Measurements from ENCODE around the gene TPPP3.
A peak's percentile ranks its signal among the peaks of the same experiment; 100 is the strongest.

Gene TPPP3

GRCh38 chr16:67350324-67350723 lies 43.0 kb downstream of the TPPP3 start:
- Histone ChIP-seq H3K27ac (ENCODE audit: low read length) (no peak overlapping the region), H3K4me1 (ENCODE audit: low read length) (no peaks in the 10 kb centered on the region), H2AFZ (ENCODE audit: low read length) (no peak overlapping the region), H3K4me2 (ENCODE audit: low read depth, low read length) (no peak overlapping the region), H3K4me3 (ENCODE audit: low read length) (no peak overlapping the region), H3F3A (ENCODE audit: insufficient read depth, low read length) (no peaks in the 10 kb centered on the region), H3K36me3 (replicated peaks; ENCODE audit: insufficient read depth, low read length) (no peaks in the 10 kb centered on the region), H3K27me3 (replicated peaks; ENCODE audit: insufficient read depth, low read length) (no peaks in the 10 kb centered on the region), H3K9ac (ENCODE audit: low read length) (no peak overlapping the region), H4K20me1 (ENCODE audit: insufficient read depth, low read length) (no peaks in the 10 kb centered on the region), H3K9me3 (replicated peaks; ENCODE audit: insufficient read depth, low read length) (no peaks in the 10 kb centered on the region), H3K79me2 (ENCODE audit: low read length) (no peaks in the 10 kb centered on the region), H3K9me2 (replicated peaks; ENCODE audit: insufficient read depth, low read length) (no peaks in the 10 kb centered on the region)
- TF ChIP-seq EZH2phosphoT487 (IDR thresholded peaks at IDR 0.05; ENCODE audit: low read length) (no peak), EZH2 (optimal IDR thresholded peaks at IDR 0.05; ENCODE audit: low read depth, low read length) (no peak)
- TF ChIP-seq, protein P1, sequence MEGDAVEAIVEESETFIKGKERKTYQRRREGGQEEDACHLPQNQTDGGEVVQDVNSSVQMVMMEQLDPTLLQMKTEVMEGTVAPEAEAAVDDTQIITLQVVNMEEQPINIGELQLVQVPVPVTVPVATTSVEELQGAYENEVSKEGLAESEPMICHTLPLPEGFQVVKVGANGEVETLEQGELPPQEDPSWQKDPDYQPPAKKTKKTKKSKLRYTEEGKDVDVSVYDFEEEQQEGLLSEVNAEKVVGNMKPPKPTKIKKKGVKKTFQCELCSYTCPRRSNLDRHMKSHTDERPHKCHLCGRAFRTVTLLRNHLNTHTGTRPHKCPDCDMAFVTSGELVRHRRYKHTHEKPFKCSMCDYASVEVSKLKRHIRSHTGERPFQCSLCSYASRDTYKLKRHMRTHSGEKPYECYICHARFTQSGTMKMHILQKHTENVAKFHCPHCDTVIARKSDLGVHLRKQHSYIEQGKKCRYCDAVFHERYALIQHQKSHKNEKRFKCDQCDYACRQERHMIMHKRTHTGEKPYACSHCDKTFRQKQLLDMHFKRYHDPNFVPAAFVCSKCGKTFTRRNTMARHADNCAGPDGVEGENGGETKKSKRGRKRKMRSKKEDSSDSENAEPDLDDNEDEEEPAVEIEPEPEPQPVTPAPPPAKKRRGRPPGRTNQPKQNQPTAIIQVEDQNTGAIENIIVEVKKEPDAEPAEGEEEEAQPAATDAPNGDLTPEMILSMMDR (IDR thresholded peaks at IDR 0.05; ENCODE audit: low read length) = no peak
- DNase-seq = no peak

DNA sequence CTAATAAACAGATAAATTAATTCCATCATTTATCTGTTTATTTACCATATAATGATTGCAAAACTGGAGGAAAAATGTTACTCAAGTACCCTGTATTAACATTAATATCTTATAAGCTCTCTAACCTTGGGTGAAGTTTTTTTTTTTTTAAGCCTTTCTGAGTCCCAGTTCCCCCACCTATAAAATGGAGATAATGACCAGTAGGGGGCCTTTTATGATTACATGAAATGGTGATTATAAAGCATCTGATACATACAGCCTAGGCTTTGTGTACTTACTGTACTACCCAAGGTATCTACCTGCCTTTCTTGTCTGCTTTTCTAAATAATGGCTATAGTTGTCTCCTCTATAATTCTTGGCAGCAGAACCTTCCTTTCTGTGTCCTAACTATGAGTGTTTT lies 44.1 kb downstream of the TPPP3 start:
- H3K9ac ChIP-seq (ENCODE audit: low read length) = no peak overlapping the region
- no peak overlapping the region for H3K4me3 ChIP-seq (ENCODE audit: low read length)
- no peaks in the 10 kb centered on the region for H3K9me3 ChIP-seq (replicated peaks; ENCODE audit: insufficient read depth, low read length)
- no peaks in the 10 kb centered on the region for H4K20me1 ChIP-seq (ENCODE audit: insufficient read depth, low read length)
- no peaks in the 10 kb centered on the region for H3K27me3 ChIP-seq (replicated peaks; ENCODE audit: insufficient read depth, low read length)
- no peak for TF ChIP-seq EZH2 (optimal IDR thresholded peaks at IDR 0.05; ENCODE audit: low read depth, low read length)
- TF ChIP-seq, protein P1 (IDR thresholded peaks at IDR 0.05; ENCODE audit: low read length) = peak; percentile 43
- no peak for TF ChIP-seq EZH2phosphoT487 (IDR thresholded peaks at IDR 0.05; ENCODE audit: low read length)
- H3K36me3 ChIP-seq (replicated peaks; ENCODE audit: insufficient read depth, low read length) = no peaks in the 10 kb centered on the region
- H3K4me1 ChIP-seq (ENCODE audit: low read length) = no peaks in the 10 kb centered on the region
- H3K4me2 ChIP-seq (ENCODE audit: low read depth, low read length) = no peak overlapping the region
- no peaks in the 10 kb centered on the region for H3K79me2 ChIP-seq (ENCODE audit: low read length)
- no peaks in the 10 kb centered on the region for H3F3A ChIP-seq (ENCODE audit: insufficient read depth, low read length)
- H3K27ac ChIP-seq (ENCODE audit: low read length) = no peak overlapping the region
- H2AFZ ChIP-seq (ENCODE audit: low read length) = no peak overlapping the region
- H3K9me2 ChIP-seq (replicated peaks; ENCODE audit: insufficient read depth, low read length) = no peaks in the 10 kb centered on the region
- peak; percentile 38 for DNase-seq

DNA sequence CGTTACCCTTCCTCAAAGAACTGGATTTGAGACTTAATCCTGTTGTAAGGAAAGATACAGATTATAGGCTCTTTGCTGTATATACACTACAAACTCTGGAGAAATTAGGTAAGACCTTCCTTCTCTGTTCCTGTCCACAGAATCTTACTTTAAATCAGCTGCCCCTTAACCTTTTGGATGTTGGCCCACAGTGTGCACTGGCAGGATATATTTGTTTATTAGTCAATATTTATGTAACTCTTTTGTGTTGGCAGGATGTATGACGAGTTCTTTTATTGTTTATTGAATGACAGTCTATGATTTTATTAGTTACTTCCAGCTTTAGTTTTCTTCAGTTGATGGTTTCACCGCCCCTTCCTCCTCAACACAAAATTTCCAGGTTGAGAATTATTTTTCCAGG lies 47.0 kb downstream of the TPPP3 start:
- Histone ChIP-seq H3F3A (ENCODE audit: insufficient read depth, low read length) (no peaks in the 10 kb centered on the region), H3K9me3 (replicated peaks; ENCODE audit: insufficient read depth, low read length) (no peaks in the 10 kb centered on the region), H3K4me1 (ENCODE audit: low read length) (no peaks in the 10 kb centered on the region), H3K9ac (ENCODE audit: low read length) (no peak overlapping the region), H3K4me3 (ENCODE audit: low read length) (no peak overlapping the region), H2AFZ (ENCODE audit: low read length) (no peak overlapping the region), H3K9me2 (replicated peaks; ENCODE audit: insufficient read depth, low read length) (no peaks in the 10 kb centered on the region), H4K20me1 (ENCODE audit: insufficient read depth, low read length) (no peaks in the 10 kb centered on the region), H3K4me2 (ENCODE audit: low read depth, low read length) (no peak overlapping the region), H3K36me3 (replicated peaks; ENCODE audit: insufficient read depth, low read length) (no peaks in the 10 kb centered on the region), H3K27ac (ENCODE audit: low read length) (no peak overlapping the region), H3K79me2 (ENCODE audit: low read length) (no peaks in the 10 kb centered on the region), H3K27me3 (replicated peaks; ENCODE audit: insufficient read depth, low read length) (no peaks in the 10 kb centered on the region)
- no peak for TF ChIP-seq EZH2phosphoT487 (IDR thresholded peaks at IDR 0.05; ENCODE audit: low read length)
- DNase-seq = no peak

- TF ChIP-seq EZH2phosphoT487 (IDR thresholded peaks at IDR 0.05; ENCODE audit: low read length) (no peak), EZH2 (optimal IDR thresholded peaks at IDR 0.05; ENCODE audit: low read depth, low read length) (no peak)
- TF ChIP-seq, protein P1 (IDR thresholded peaks at IDR 0.05; ENCODE audit: low read length) = no peak
- no peak overlapping the region for H3K4me3 ChIP-seq (ENCODE audit: low read length)
- DNase-seq = no peak
- no peak overlapping the region for H3K4me2 ChIP-seq (ENCODE audit: low read depth, low read length)
- H3K4me1 ChIP-seq (ENCODE audit: low read length) = no peaks in the 10 kb centered on the region
- H2AFZ ChIP-seq (ENCODE audit: low read length) = no peak overlapping the region
- H3K9me3 ChIP-seq (replicated peaks; ENCODE audit: insufficient read depth, low read length) = no peaks in the 10 kb centered on the region
- H3K27ac ChIP-seq (ENCODE audit: low read length) = no peak overlapping the region
- no peaks in the 10 kb centered on the region for H3K9me2 ChIP-seq (replicated peaks; ENCODE audit: insufficient read depth, low read length)
- H3K9ac ChIP-seq (ENCODE audit: low read length) = no peak overlapping the region
- no peaks in the 10 kb centered on the region for H3F3A ChIP-seq (ENCODE audit: insufficient read depth, low read length)
- H3K79me2 ChIP-seq (ENCODE audit: low read length) = no peaks in the 10 kb centered on the region
- H3K36me3 ChIP-seq (replicated peaks; ENCODE audit: insufficient read depth, low read length) = no peaks in the 10 kb centered on the region
- no peaks in the 10 kb centered on the region for H3K27me3 ChIP-seq (replicated peaks; ENCODE audit: insufficient read depth, low read length)
- H4K20me1 ChIP-seq (ENCODE audit: insufficient read depth, low read length) = no peaks in the 10 kb centered on the region
Measured at GRCh38 chr16:67345401-67345800, 47.9 kb downstream of the TPPP3 start.

All from MM.1S (cell line).